Transverse colon (tissue), 4 donors: ENCODE results near the gene FGGY.

Experiments
- CTCF ChIP-seq, 5 experiments: fragments of 200-600 bp in 3 of 5; fragments of 450-650 bp in 2 of 5; sonication (generic) in 3 of 5; IDR thresholded peaks; 1 replicate in 2 of 5; 2 replicates in 3 of 5; pipeline ENCODE4 v1.5.1; 2016 to 2017; ENCODE audit warnings: antibody characterized with exemption in 5 of 5, inconsistent platforms in 3 of 5, mild to moderate bottlenecking in 2 of 5, moderate library complexity in 1 of 5
- EP300 ChIP-seq: sonication (generic); formaldehyde crosslinking; IDR thresholded peaks from one replicate; pipeline ENCODE4 v1.6.1; 2017; ENCODE audit warnings: antibody characterized with exemption, low read depth
- POLR2A ChIP-seq: fragments of 450-650 bp; IDR thresholded peaks from one replicate; pipeline ENCODE4 v1.6.1; 2016; ENCODE audit warnings: antibody characterized with exemption, mild to moderate bottlenecking, moderate library complexity
- POLR2AphosphoS5 ChIP-seq, 3 donors: sonication (generic); formaldehyde crosslinking; IDR thresholded peaks; one replicate each; pipeline ENCODE4 v1.6.1; 2016; ENCODE audit warnings: antibody characterized with exemption in 3 of 3

- no peak for TF ChIP-seq POLR2A
- no peak for TF ChIP-seq CTCF (IDR thresholded peaks at IDR 0.05)
- no peak for TF ChIP-seq EP300
- TF ChIP-seq POLR2AphosphoS5 (IDR thresholded peaks at IDR 0.05) = no peak
These were observed 48.1 kb upstream of the FGGY start for GRCh38 chr1:59248758-59249157.
